Ectodermal cell (in vitro differentiated cells): ENCODE results near the gene PLAC8L1. TPM values are rescaled to one million over a fixed set of nuclear protein-coding genes. Genes with fewer than 3 reads are reported as not detected.
"Not testable (repeated sequence)": the region's sequence is repeated elsewhere in the genome, so short reads cannot be mapped to it uniquely, and the experiment has no call there.

Experiments
- H3K27ac ChIP-seq: 2 replicates; pipeline ENCODE4 v1.7.0; 2013; ENCODE audit warnings: mild to moderate bottlenecking, low read depth, low read length; ENCODE audit not compliant: insufficient read depth, poor library complexity, severe bottlenecking
- H3K27me3 ChIP-seq: 2 replicates; pipeline ENCODE4 v1.7.0; 2013; ENCODE audit warnings: mild to moderate bottlenecking, low read length; ENCODE audit not compliant: insufficient read depth, control insufficient read depth, poor library complexity, severe bottlenecking
- H3K36me3 ChIP-seq: one replicate; pipeline ENCODE4 v1.7.0; 2013; ENCODE audit warnings: low read length; ENCODE audit not compliant: control insufficient read depth, insufficient read depth
- H3K4me1 ChIP-seq: one replicate; pipeline ENCODE4 v1.7.0; 2013; ENCODE audit warnings: low read length; ENCODE audit not compliant: control insufficient read depth, insufficient read depth
- H3K4me3 ChIP-seq: 2 replicates; pipeline ENCODE4 v1.7.0; 2013; ENCODE audit warnings: low read depth, low read length, control low read depth; ENCODE audit not compliant: insufficient read depth
- H3K9me3 ChIP-seq: 2 replicates; pipeline ENCODE4 v1.7.0; 2013; ENCODE audit warnings: mild to moderate bottlenecking, low read length, moderate library complexity; ENCODE audit not compliant: control insufficient read depth
- WGBS, 2 experiments: methylation state at CpG; one replicate each; pipeline ENCODE4 v1.1.7; 2013; ENCODE audit warnings: missing lambda C conversion rate in 2 of 2; 5-methylcytosine and 5-hydroxymethylcytosine counted together
- polyA plus RNA-seq, 4 experiments: library from polyadenylated mRNA; stranded (reverse); fragments of 50-300 nt; gene quantifications; one replicate each; pipeline ENCODE4 v1.2.3, GENCODE V29; 2013

Gene PLAC8L1, protein sequence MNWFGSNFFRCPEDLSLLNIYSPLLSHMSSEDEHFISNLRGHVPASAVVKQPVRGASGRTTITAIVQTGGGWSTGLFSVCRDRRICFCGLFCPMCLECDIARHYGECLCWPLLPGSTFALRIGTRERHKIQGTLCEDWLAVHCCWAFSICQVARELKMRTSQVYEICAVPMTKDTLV
- not detected for polyA plus RNA-seq (2013, experiment 1 of 4)
- polyA plus RNA-seq (2013, experiment 2 of 4): 0.46 TPM
- polyA plus RNA-seq (2013, experiment 3 of 4): not detected
- 0.57 TPM for polyA plus RNA-seq (2013, experiment 4 of 4)

DNA sequence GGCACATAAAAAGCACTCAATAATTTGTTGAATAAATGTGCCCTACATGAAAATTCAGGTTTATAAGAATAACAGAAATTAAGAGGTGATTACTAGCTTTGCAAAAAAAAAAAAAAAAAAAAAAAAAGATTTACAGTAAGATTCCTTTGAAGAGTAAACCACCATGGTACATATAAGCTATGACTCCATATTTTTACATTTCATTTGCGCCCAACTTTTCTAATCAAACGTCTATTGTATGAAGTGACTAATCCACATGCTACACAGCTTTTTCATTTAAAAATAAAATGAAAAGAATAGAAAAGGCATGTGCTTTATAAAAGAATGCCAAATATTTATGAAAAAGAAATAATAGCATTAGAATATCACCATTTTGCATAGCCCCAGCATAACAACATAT is at the start of gene PLAC8L1:
Gene PLAC8L1, minus strand, starts transcription at position 101 of the 400 bp plus-strand sequence. CDS start 1,266 bp downstream, outside the sequence.
- no peaks in the 10 kb centered on the region for H3K27me3 ChIP-seq
- H3K9me3 ChIP-seq: no peaks in the 10 kb centered on the region
- no peak within 1 kb of the TSS for H3K27ac ChIP-seq
- WGBS, 2 experiments: 93% methylated on average over 2 of the region's 2 CpGs; no CpG with 5 or more reads in 1 of the 2 experiments
- no peak within 1 kb of the TSS for H3K4me3 ChIP-seq
- no peaks in the 10 kb centered on the region for H3K36me3 ChIP-seq
- H3K4me1 ChIP-seq: no peaks in the 10 kb centered on the region

GRCh38 chr5:146151970-146152369 is 46.6 kb upstream of the PLAC8L1 start:
- Histone ChIP-seq H3K36me3 (peaks cover 57% of the 10 kb centered on the region), H3K9me3 (no peaks in the 10 kb centered on the region), H3K4me3 (no peak overlapping the region), H3K27ac (no peak overlapping the region), H3K27me3 (no peaks in the 10 kb centered on the region), H3K4me1 (no peaks in the 10 kb centered on the region)
- WGBS, 2 experiments: 64 to 65% methylated on average over 3 of the region's 3 CpGs

DNA sequence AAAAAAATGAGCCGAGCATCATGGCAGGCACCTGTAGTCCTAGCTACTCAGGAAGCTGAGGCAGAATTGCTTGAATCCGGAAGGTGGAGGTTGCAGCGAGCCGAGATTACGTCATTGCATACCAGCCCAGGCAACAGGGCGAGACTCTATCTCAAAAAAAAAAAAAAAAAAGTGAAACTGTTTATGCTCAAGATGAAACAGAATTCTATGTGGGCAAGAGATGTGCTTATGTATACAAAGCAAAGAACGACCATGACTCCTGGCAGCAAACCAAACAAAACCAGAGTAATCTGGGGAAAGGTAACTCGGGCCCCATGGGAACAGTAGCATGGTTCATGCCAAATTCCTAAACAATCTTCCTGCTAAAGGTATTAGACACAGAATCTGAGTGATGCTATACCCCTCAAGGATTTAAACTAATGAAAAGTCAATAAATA is 32.6 kb upstream of the PLAC8L1 start:
- Histone ChIP-seq H3K36me3 (peaks cover 35% of the 10 kb centered on the region), H3K4me1 (no peaks in the 10 kb centered on the region), H3K9me3 (no peaks in the 10 kb centered on the region), H3K27ac (no peak overlapping the region), H3K27me3 (no peaks in the 10 kb centered on the region), H3K4me3 (no peak overlapping the region)
- 86 to 96% methylated on average over 8 of the region's 8 CpGs for WGBS, 2 experiments

DNA sequence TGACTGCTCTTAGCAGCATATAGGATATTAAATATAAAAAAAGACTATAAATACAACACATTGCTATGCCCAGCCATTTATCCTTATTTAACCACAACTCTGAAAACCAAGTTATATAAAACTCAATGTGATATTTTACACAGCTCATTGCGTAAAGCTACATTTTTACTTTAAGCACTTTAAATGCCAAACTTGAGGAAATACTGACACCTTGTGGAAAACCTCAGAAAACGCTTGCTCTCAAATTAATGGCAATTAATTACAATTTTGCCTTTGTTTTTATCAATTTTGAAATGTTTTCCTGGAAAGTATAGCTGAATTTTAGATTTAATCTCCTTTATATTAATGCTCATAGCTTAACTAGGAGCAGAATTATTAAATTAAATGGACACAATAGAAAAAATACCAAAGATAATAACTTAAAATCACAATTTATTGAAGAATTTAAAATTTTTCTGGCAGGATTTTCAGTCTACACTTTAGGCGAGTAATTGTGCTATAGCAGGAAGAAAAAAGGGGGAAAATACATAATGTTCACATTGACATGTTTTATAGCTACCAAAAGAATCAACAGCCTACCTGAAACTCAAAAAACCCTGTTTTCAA is 25.2 kb upstream of the PLAC8L1 start:
- no peaks in the 10 kb centered on the region for H3K4me1 ChIP-seq

GRCh38 chr5:146126068-146126467 is 20.7 kb upstream of the PLAC8L1 start:
- Histone ChIP-seq H3K27me3 (no peaks in the 10 kb centered on the region), H3K4me3 (no peak overlapping the region), H3K9me3 (no peaks in the 10 kb centered on the region), H3K27ac (no peak overlapping the region), H3K36me3 (peaks cover 31% of the 10 kb centered on the region), H3K4me1 (no peaks in the 10 kb centered on the region)

More for the DNA sequence above, 25.2 kb upstream of the PLAC8L1 start:
- H3K27ac ChIP-seq: no peak overlapping the region
- no peaks in the 10 kb centered on the region for H3K27me3 ChIP-seq
- no peak overlapping the region for H3K4me3 ChIP-seq
- H3K9me3 ChIP-seq: no peaks in the 10 kb centered on the region
- 70 to 88% methylated on average over 2 to 3 of the region's 3 CpGs for WGBS, 2 experiments
- H3K36me3 ChIP-seq: peaks cover 8% of the 10 kb centered on the region

DNA sequence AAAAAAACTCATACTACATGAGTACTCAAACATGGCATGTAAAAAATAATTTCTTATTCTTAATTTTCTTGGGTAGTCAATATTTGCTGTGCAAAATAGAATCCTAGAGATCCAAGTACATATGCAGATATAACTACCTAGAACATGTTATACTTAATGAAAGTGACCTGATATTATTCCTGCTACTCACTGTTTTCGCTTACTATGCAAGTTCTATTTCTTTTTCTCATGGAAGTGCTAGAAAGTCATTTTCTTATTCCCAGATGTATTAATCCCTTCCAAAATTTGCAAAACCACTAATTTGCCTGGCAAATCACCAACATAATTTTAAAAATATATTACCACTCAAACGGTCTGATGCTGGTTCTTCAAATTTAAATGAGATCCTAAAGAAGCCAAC is 19.2 kb upstream of the PLAC8L1 start:
- Histone ChIP-seq H3K27me3 (no peaks in the 10 kb centered on the region), H3K4me3 (no peak overlapping the region), H3K27ac (no peak overlapping the region), H3K4me1 (no peaks in the 10 kb centered on the region), H3K36me3 (peaks cover 41% of the 10 kb centered on the region), H3K9me3 (no peaks in the 10 kb centered on the region)
- WGBS, 2 experiments: 92 to 96% methylated on average over 2 of the region's 2 CpGs

GRCh38 chr5:146121451-146121850 is 16.1 kb upstream of the PLAC8L1 start:
- not testable (repeated sequence) for H3K4me3 ChIP-seq, H3K9me3 ChIP-seq, H3K27ac ChIP-seq, H3K27me3 ChIP-seq, H3K4me1 ChIP-seq
- peaks cover 50% of the 10 kb centered on the region for H3K36me3 ChIP-seq
- 90 to 100% methylated on average over 1 of the region's 1 CpG for whole genome bisulfite sequencing, 2 experiments

DNA sequence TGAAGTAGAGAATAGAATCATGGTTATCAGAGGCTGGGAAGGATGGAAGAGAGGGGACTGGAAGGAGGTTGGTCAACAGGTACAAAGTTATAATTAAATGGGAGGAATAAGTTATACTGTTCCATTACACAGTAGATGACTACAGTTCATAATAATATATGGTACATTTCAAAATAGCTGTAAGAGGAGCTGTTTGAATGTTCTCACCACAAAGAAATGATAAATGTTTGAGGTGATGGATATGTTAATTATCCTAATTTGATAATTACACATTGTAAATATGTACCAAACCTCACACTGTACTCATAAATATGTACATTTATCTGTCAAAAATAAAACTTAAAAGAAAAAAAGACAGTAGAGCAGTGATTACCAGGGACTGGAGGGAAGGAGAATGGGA is 12.9 kb upstream of the PLAC8L1 start:
- Histone ChIP-seq H3K27me3 (no peaks in the 10 kb centered on the region), H3K27ac (no peak overlapping the region), H3K36me3 (peaks cover 45% of the 10 kb centered on the region), H3K9me3 (no peaks in the 10 kb centered on the region), H3K4me3 (no peak overlapping the region), H3K4me1 (no peaks in the 10 kb centered on the region)

- H3K36me3 ChIP-seq: peaks cover 40% of the 10 kb centered on the region
Observed at GRCh38 chr5:146117216-146117615, 11.8 kb upstream of the PLAC8L1 start.

GRCh38 chr5:146116361-146116760 is 11.0 kb upstream of the PLAC8L1 start:
- H3K27ac ChIP-seq: no peak overlapping the region
- H3K36me3 ChIP-seq: peaks cover 32% of the 10 kb centered on the region
- WGBS, 2 experiments: 93 to 96% methylated on average over 2 of the region's 2 CpGs

More at GRCh38 chr5:146117216-146117615, 11.8 kb upstream of the PLAC8L1 start:
- not testable (repeated sequence) for H3K27me3 ChIP-seq, H3K4me3 ChIP-seq, H3K27ac ChIP-seq, H3K9me3 ChIP-seq, H3K4me1 ChIP-seq
- WGBS, 2 experiments: 87 to 90% methylated on average over 2 of the region's 2 CpGs

More at GRCh38 chr5:146116361-146116760, 11.0 kb upstream of the PLAC8L1 start:
- H3K4me1 ChIP-seq: no peaks in the 10 kb centered on the region
- H3K4me3 ChIP-seq: no peak overlapping the region
- H3K27me3 ChIP-seq: no peaks in the 10 kb centered on the region
- H3K9me3 ChIP-seq: no peaks in the 10 kb centered on the region
